Neural progenitor cell (in vitro differentiated cells): Measurements from ENCODE around the gene TAAR1. TPM values are rescaled to one million over a fixed set of nuclear protein-coding genes. Genes with fewer than 3 reads are reported as not detected.

Experiments
- DNase-seq: peaks from one replicate; pipeline ENCODE4 v3.0.0-alpha.2; 2016; ENCODE audit warnings: low spot score
- H2AFZ ChIP-seq: fragments of 200-600 bp; sonication (generic); replicated peaks from 2 replicates; pipeline ENCODE4 v1.6.1; 2016; ENCODE audit warnings: antibody characterized with exemption
- H3F3A ChIP-seq: fragments of 200-600 bp; sonication (generic); 2 replicates; pipeline ENCODE4 v1.6.1; 2016; ENCODE audit warnings: antibody characterized with exemption, low read depth
- H3K27ac ChIP-seq: fragments of 200-600 bp; sonication (generic); 2 replicates; pipeline ENCODE4 v1.5.1; 2016; ENCODE audit warnings: mild to moderate bottlenecking
- H3K27me3 ChIP-seq: fragments of 200-600 bp; sonication (generic); 2 replicates; pipeline ENCODE4 v1.6.1; 2016; ENCODE audit warnings: mild to moderate bottlenecking, moderate library complexity
- H3K36me3 ChIP-seq: fragments of 200-600 bp; sonication (generic); 2 replicates; pipeline ENCODE4 v1.5.1; 2016
- H3K4me1 ChIP-seq: fragments of 200-600 bp; sonication (generic); 2 replicates; pipeline ENCODE4 v1.6.1; 2016; ENCODE audit warnings: mixed run types
- H3K4me2 ChIP-seq: fragments of 200-600 bp; sonication (generic); 2 replicates; pipeline ENCODE4 v1.6.1; 2016
- H3K4me3 ChIP-seq: fragments of 200-600 bp; sonication (generic); 2 replicates; pipeline ENCODE4 v1.5.1; 2016
- H3K79me2 ChIP-seq: fragments of 200-600 bp; sonication (generic); 2 replicates; pipeline ENCODE4 v1.6.1; 2016; ENCODE audit warnings: low read depth
- H3K9ac ChIP-seq: fragments of 200-600 bp; sonication (generic); 2 replicates; pipeline ENCODE4 v1.6.1; 2016
- H3K9me3 ChIP-seq: fragments of 200-600 bp; sonication (generic); 2 replicates; pipeline ENCODE4 v1.5.1; 2016; ENCODE audit warnings: low read depth
- H4K20me1 ChIP-seq: fragments of 200-600 bp; sonication (generic); 2 replicates; pipeline ENCODE4 v1.6.1; 2016; ENCODE audit warnings: low read depth
- H3K27ac Mint-ChIP-seq: 3 replicates; pipeline ENCODE4 v1.8.0; 2021; ENCODE audit warnings: mixed read lengths
- H3K27me3 Mint-ChIP-seq: 2 replicates; pipeline ENCODE4 v1.8.0; 2022; ENCODE audit warnings: low read depth, mild to moderate bottlenecking, inconsistent platforms, moderate library complexity, mixed read lengths; ENCODE audit not compliant: insufficient read depth
- H3K36me3 Mint-ChIP-seq: 3 replicates; pipeline ENCODE4 v1.8.0; 2021; ENCODE audit warnings: mixed read lengths
- H3K4me1 Mint-ChIP-seq: 3 replicates; pipeline ENCODE4 v1.8.0; 2021; ENCODE audit warnings: mixed read lengths
- H3K4me3 Mint-ChIP-seq: 3 replicates; pipeline ENCODE4 v1.8.0; 2021; ENCODE audit warnings: mild to moderate bottlenecking, moderate library complexity, mixed read lengths
- H3K9me3 Mint-ChIP-seq: 3 replicates; pipeline ENCODE4 v1.8.0; 2020; ENCODE audit warnings: mixed read lengths
- CTCF ChIP-seq: fragments of 200-600 bp; sonication (generic); IDR thresholded peaks from 2 replicates; pipeline ENCODE4 v1.5.1; 2017; ENCODE audit warnings: antibody characterized with exemption, mild to moderate bottlenecking
- EZH2 ChIP-seq: fragments of 200-600 bp; sonication (generic); IDR thresholded peaks from 2 replicates; pipeline ENCODE4 v1.6.1; 2017; ENCODE audit warnings: antibody characterized with exemption, mild to moderate bottlenecking, moderate library complexity
- EZH2phosphoT487 ChIP-seq: fragments of 200-600 bp; sonication (generic); IDR thresholded peaks from 2 replicates; pipeline ENCODE4 v1.6.1; 2017; ENCODE audit warnings: antibody characterized with exemption
- total RNA-seq: library from RNA; depleted of rRNA; stranded (reverse); fragments of >200 nt; gene quantifications from 2 replicates; pipeline ENCODE4 v1.2.3, GENCODE V29; 2015; ENCODE audit warnings: low replicate concordance

Gene TAAR1
- total RNA-seq, 1 donor from 2014 or later, result not detected

GRCh38 chr6:132598473-132598872 lies 60.5 kb downstream of the TAAR1 start:
- Histone ChIP-seq H2AFZ (peak overlapping the region; percentile 69), H3K9me3 (no peaks in the 10 kb centered on the region), H3F3A (no peaks in the 10 kb centered on the region), H3K4me2 (no peak overlapping the region), H4K20me1 (no peaks in the 10 kb centered on the region), H3K9ac (no peak overlapping the region), H3K27me3 (no peaks in the 10 kb centered on the region), H3K79me2 (no peaks in the 10 kb centered on the region), H3K4me1 (no peaks in the 10 kb centered on the region), H3K27ac (no peak overlapping the region), H3K36me3 (no peaks in the 10 kb centered on the region), H3K4me3 (no peak overlapping the region)
- TF ChIP-seq EZH2phosphoT487 (no peak), CTCF (peak; percentile 56)
- Mint-ChIP-seq H3K27me3 (no peaks in the 10 kb centered on the region), H3K36me3 (no peaks in the 10 kb centered on the region), H3K9me3 (no peaks in the 10 kb centered on the region), H3K4me1 (peaks cover 3% of the 10 kb centered on the region), H3K4me3 (no peak overlapping the region), H3K27ac (no peak overlapping the region)
- DNase-seq, result peak; percentile 53

DNA sequence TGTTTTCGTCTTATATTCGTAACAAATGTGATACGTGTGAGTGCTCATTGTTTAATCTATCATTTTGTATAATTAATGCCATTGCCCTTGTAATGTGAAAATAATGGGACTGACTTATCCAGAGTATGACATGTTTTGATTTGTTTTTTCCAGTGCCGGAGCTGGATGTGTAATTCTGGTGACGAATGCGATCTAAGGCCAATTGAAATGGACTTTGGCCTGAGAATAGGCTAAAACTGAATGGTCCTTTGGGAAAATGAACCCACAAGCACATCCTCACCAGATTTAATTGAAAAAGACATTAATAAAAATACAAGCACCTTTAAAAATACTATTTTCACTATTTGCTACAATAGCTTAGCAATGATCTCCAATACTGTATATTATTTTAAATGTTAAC lies 62.8 kb downstream of the TAAR1 start:
- H3K36me3 ChIP-seq, result no peaks in the 10 kb centered on the region
- Mint-ChIP-seq H3K9me3 (no peaks in the 10 kb centered on the region), H3K4me1 (no peaks in the 10 kb centered on the region), H3K4me3 (no peak overlapping the region), H3K27ac (no peak overlapping the region), H3K36me3 (no peaks in the 10 kb centered on the region), H3K27me3 (no peaks in the 10 kb centered on the region)
- H4K20me1 ChIP-seq, result no peaks in the 10 kb centered on the region
- no peak overlapping the region for H2AFZ ChIP-seq
- H3K4me1 ChIP-seq, result no peaks in the 10 kb centered on the region
- no peak overlapping the region for H3K4me2 ChIP-seq
- DNase-seq, result no peak
- TF ChIP-seq EZH2phosphoT487, result no peak
- TF ChIP-seq CTCF, result no peak
- TF ChIP-seq EZH2, result no peak
- H3F3A ChIP-seq, result no peaks in the 10 kb centered on the region
- no peaks in the 10 kb centered on the region for H3K27me3 ChIP-seq
- no peaks in the 10 kb centered on the region for H3K9me3 ChIP-seq
- H3K9ac ChIP-seq, result no peak overlapping the region
- no peak overlapping the region for H3K27ac ChIP-seq
- no peaks in the 10 kb centered on the region for H3K79me2 ChIP-seq
- no peak overlapping the region for H3K4me3 ChIP-seq

Other genes with a start within 250 kb of the TAAR1 start
- 27.8 and 35.4 TPM in 2 replicates for gene STX7, start 146.1 kb downstream of the TAAR1 start, total RNA-seq
- gene TAAR9, start 120.9 kb downstream of the TAAR1 start, total RNA-seq, result not detected in 2 replicates
- not detected in 2 replicates for gene TAAR8, start 106.5 kb downstream of the TAAR1 start, total RNA-seq
- not detected in 2 replicates for gene TAAR6, start 88.9 kb downstream of the TAAR1 start, total RNA-seq
- gene TAAR5, start 69.4 kb downstream of the TAAR1 start, total RNA-seq, result not detected in 2 replicates
- not detected in 2 replicates for gene TAAR2, start 34.9 kb downstream of the TAAR1 start, total RNA-seq
- not detected in 2 replicates for gene VNN1, start 54.9 kb upstream of the TAAR1 start, total RNA-seq
- not detected in 2 replicates for gene VNN2, start 98.7 kb upstream of the TAAR1 start, total RNA-seq
- gene SLC18B1, start 139.5 kb upstream of the TAAR1 start, total RNA-seq, result 4.2 and 5.1 TPM in 2 replicates
- gene RPS12, start 155.4 kb upstream of the TAAR1 start, total RNA-seq, result 1,494 and 2,045 TPM in 2 replicates